Transverse colon (tissue), 4 donors: ENCODE data around the gene MYO5B. TPM values are rescaled to one million over a fixed set of nuclear protein-coding genes. Genes with fewer than 3 reads are reported as not detected.
"Not testable (repeated sequence)": the region's sequence is repeated elsewhere in the genome, so short reads cannot be mapped to it uniquely, and the experiment has no call there.

Experiments
- DNase-seq: peaks from one replicate; pipeline ENCODE4 v3.0.0-alpha.2; 2019
- H3K27ac ChIP-seq, 4 donors: fragments of 200-600 bp; sonication (generic); 2 replicates each; pipeline ENCODE4 v1.5.1; 2016 to 2018; ENCODE audit warnings: inconsistent platforms in 4 of 4
- H3K27me3 ChIP-seq: fragments of 200-600 bp; sonication (generic); 2 replicates; pipeline ENCODE4 v1.5.1; 2017; ENCODE audit warnings: inconsistent platforms
- H3K36me3 ChIP-seq, 4 donors: fragments of 200-600 bp; sonication (generic); 2 replicates each; pipeline ENCODE4 v1.5.1; 2017 to 2019; ENCODE audit warnings: inconsistent platforms in 4 of 4
- H3K4me1 ChIP-seq, 4 donors: fragments of 200-600 bp; sonication (generic); 2 replicates each; pipeline ENCODE4 v1.5.1; 2017 to 2020; ENCODE audit warnings: inconsistent platforms in 4 of 4
- H3K4me3 ChIP-seq, 4 donors: fragments of 200-600 bp; sonication (generic); 1 replicate in 1 of 4; 2 replicates in 3 of 4; pipeline versions ENCODE4 v1.5.1 to v1.6.1; 2017 to 2019; ENCODE audit warnings: inconsistent platforms in 4 of 4
- H3K9me3 ChIP-seq, 2 donors: fragments of 200-600 bp; sonication (generic); 2 replicates each; pipeline ENCODE4 v1.5.1; 2017 to 2019; ENCODE audit warnings: inconsistent platforms in 2 of 2
- CTCF ChIP-seq, 5 experiments: fragments of 200-600 bp in 3 of 5; fragments of 450-650 bp in 2 of 5; sonication (generic) in 3 of 5; IDR thresholded peaks; 1 replicate in 2 of 5; 2 replicates in 3 of 5; pipeline ENCODE4 v1.5.1; 2016 to 2017; ENCODE audit warnings: antibody characterized with exemption in 5 of 5, inconsistent platforms in 3 of 5, mild to moderate bottlenecking in 2 of 5, moderate library complexity in 1 of 5
- EP300 ChIP-seq: sonication (generic); formaldehyde crosslinking; IDR thresholded peaks from one replicate; pipeline ENCODE4 v1.6.1; 2017; ENCODE audit warnings: antibody characterized with exemption, low read depth
- POLR2A ChIP-seq: fragments of 450-650 bp; IDR thresholded peaks from one replicate; pipeline ENCODE4 v1.6.1; 2016; ENCODE audit warnings: antibody characterized with exemption, mild to moderate bottlenecking, moderate library complexity
- POLR2AphosphoS5 ChIP-seq, 3 donors: sonication (generic); formaldehyde crosslinking; IDR thresholded peaks; one replicate each; pipeline ENCODE4 v1.6.1; 2016; ENCODE audit warnings: antibody characterized with exemption in 3 of 3
- WGBS, 2 donors: methylation state at CpG; one replicate each; pipeline ENCODE4 v1.1.5; 2018; ENCODE audit warnings: low coverage in 1 of 2; 5-methylcytosine and 5-hydroxymethylcytosine counted together
- in situ Hi-C, 4 donors: fragments of 200-750 bp; cut with MboI; loops; one replicate each; pipeline versions ENCODE4 v1.15.0 to v1.15.1; 2017; ENCODE audit warnings: low sequenced_read_pairs in 3 of 4, low pct_ligation_motif_present in 1 of 4, low pct_unique_long_range_greater_than_20kb in 1 of 4
- intact Hi-C: fragments of 100-400 bp; cut with DNase I; formaldehyde crosslinking; loops from one replicate; pipeline ENCODE4 v1.15.1; 2023; ENCODE audit warnings: low total_unique reads
- total RNA-seq, 4 donors: library from RNA; depleted of rRNA; stranded (reverse); fragments of >200 nt; gene quantifications; one replicate each; pipeline ENCODE4 v1.1.0, GENCODE V29; 2016

The MYO5B gene
- total RNA-seq, 4 donors from 2014 or later = 96.7 to 144 (median 114) TPM

GRCh38 chr18:49894517-49895226 is 300.3 kb downstream of the MYO5B start:
- in situ Hi-C loops = no loop called here
- intact Hi-C loops = no loop called here
- Histone ChIP-seq H3K4me3 (no peak overlapping the region), H3K27ac (no peak overlapping the region), H3K4me1 (no peaks in the 10 kb centered on the region), H3K27me3 (no peaks in the 10 kb centered on the region), H3K9me3 (no peaks in the 10 kb centered on the region), H3K36me3 (no peaks in the 10 kb centered on the region)
- no peak for DNase-seq
- 80 to 94% methylated on average over 1 to 11 of the region's 11 CpGs for WGBS, 2 donors
- TF ChIP-seq CTCF (IDR thresholded peaks at IDR 0.05) (no peak), POLR2A (no peak), EP300 (no peak), POLR2AphosphoS5 (IDR thresholded peaks at IDR 0.05) (no peak)

GRCh38 chr18:49893036-49893435 is 301.9 kb downstream of the MYO5B start:
- in situ Hi-C loops (no loop called here), intact Hi-C loops (no loop called here)
- DNase-seq = no peak
- no peaks in the 10 kb centered on the region for H3K4me1 ChIP-seq
- no peak overlapping the region for H3K4me3 ChIP-seq
- 98% methylated on average over 2 of the region's 2 CpGs; no CpG with 5 or more reads in 1 of the 2 donors for WGBS, 2 donors
- H3K27me3 ChIP-seq = no peaks in the 10 kb centered on the region
- no peaks in the 10 kb centered on the region for H3K36me3 ChIP-seq
- no peak overlapping the region for H3K27ac ChIP-seq
- no peaks in the 10 kb centered on the region for H3K9me3 ChIP-seq
- TF ChIP-seq EP300 = no peak
- TF ChIP-seq CTCF (IDR thresholded peaks at IDR 0.05) = no peak
- no peak for TF ChIP-seq POLR2AphosphoS5 (IDR thresholded peaks at IDR 0.05)
- TF ChIP-seq POLR2A = no peak

GRCh38 chr18:49892148-49892924 is 302.6 kb downstream of the MYO5B start:
- intact Hi-C loops (no loop called here), in situ Hi-C loops (no loop called here)
- H3K27ac ChIP-seq = no peak overlapping the region
- H3K27me3 ChIP-seq = no peaks in the 10 kb centered on the region
- no peak for DNase-seq
- no peaks in the 10 kb centered on the region for H3K36me3 ChIP-seq
- no peaks in the 10 kb centered on the region for H3K4me1 ChIP-seq
- TF ChIP-seq POLR2AphosphoS5 (IDR thresholded peaks at IDR 0.05) (no peak), POLR2A (no peak), CTCF (IDR thresholded peaks at IDR 0.05) (no peak), EP300 (no peak)
- no peaks in the 10 kb centered on the region for H3K9me3 ChIP-seq
- no peak overlapping the region for H3K4me3 ChIP-seq
- WGBS, 2 donors = 70 to 81% methylated on average over 2 to 15 of the region's 15 CpGs

GRCh38 chr18:49890041-49890440 is 304.9 kb downstream of the MYO5B start:
- no peaks in the 10 kb centered on the region for H3K9me3 ChIP-seq
- TF ChIP-seq CTCF (IDR thresholded peaks at IDR 0.05) = no peak
- TF ChIP-seq EP300 = no peak
- TF ChIP-seq POLR2A = no peak
- TF ChIP-seq POLR2AphosphoS5 (IDR thresholded peaks at IDR 0.05) = no peak
- no peaks in the 10 kb centered on the region for H3K27me3 ChIP-seq
- DNase-seq = no peak
- no peaks in the 10 kb centered on the region for H3K36me3 ChIP-seq
- H3K4me1 ChIP-seq = no peaks in the 10 kb centered on the region
- no peak overlapping the region for H3K27ac ChIP-seq
- intact Hi-C loops = no loop called here
- H3K4me3 ChIP-seq = no peak overlapping the region
- in situ Hi-C loops = no loop called here

GRCh38 chr18:49889552-49889951 is 305.4 kb downstream of the MYO5B start:
- H3K27ac ChIP-seq, intact Hi-C loops, H3K36me3 ChIP-seq, H3K4me1 ChIP-seq, H3K27me3 ChIP-seq, H3K9me3 ChIP-seq, H3K4me3 ChIP-seq, DNase-seq: not testable (repeated sequence)
- 63% methylated on average over 2 of the region's 2 CpGs; no CpG with 5 or more reads in 1 of the 2 donors for WGBS, 2 donors
- in situ Hi-C loops = loop anchor here in 1 of 4 donors (10.0 kb wide), 1 partner anchor 55 kb away; no protein-coding TSS in a partner anchor
